Prostate gland (tissue), 2 donors: ENCODE measurements around the gene PCOLCE2.

Experiments
- CTCF ChIP-seq, 4 experiments: fragments of 200-600 bp in 2 of 4; fragments of 450-650 bp in 2 of 4; sonication (generic) in 2 of 4; IDR thresholded peaks; 1 replicate in 3 of 4; 2 replicates in 1 of 4; pipeline ENCODE4 v1.5.1; 2016 to 2019; ENCODE audit warnings: antibody characterized with exemption in 4 of 4, mild to moderate bottlenecking in 2 of 4, moderate library complexity in 2 of 4
- POLR2A ChIP-seq: fragments of 450-650 bp; IDR thresholded peaks from one replicate; pipeline ENCODE4 v1.6.1; 2016; ENCODE audit warnings: antibody characterized with exemption, mild to moderate bottlenecking

DNA sequence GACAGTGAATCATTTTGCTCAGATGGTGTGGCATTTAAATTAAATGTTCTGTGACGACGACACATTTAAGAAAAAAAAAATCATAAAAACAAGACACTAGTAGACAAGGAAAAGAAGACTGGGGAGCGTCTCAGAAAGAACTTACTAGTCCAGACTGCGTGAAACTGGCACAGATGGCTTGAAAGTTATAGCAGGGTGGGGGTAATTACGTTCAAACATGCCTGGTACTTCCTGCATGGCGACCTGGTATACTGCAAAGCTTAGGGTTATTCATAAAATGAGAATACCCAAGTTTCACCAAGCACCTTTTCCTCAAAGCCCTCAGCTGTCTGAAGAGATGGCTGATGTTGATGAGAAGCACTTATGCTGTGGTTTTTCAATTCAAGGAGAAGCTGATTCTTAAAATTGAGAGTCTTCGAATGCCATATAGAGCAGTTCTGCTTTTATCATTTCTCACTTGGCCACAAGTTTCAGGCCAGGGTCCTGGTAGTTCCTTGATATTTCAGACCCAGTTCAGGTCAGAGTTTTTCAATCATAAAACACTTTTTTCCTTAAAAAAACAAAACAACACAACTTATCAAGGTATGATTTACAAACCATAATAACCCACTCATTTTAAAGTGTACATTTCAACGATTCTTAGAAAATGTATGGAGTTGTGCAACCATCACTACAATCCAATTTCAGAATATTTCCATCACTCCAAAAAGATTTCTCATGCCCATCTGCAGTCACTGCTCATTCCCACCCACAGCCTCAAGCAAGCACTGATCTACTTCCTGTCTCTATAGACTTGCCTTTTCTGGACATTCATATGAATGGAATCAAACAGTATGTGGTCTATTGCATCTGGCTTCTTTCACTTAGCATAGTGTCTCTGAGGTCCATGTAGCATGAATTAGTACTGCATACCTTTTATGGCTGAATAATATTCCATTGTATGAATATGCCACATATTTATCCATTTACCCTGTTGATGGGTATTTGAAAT, 24.7 kb downstream of the PCOLCE2 start:
- TF ChIP-seq CTCF (IDR thresholded peaks at IDR 0.05) (no peak), POLR2A (no peak)
